Measurements from ENCODE around the gene ITIH4.
"Not testable (repeated sequence)": the region's sequence is repeated elsewhere in the genome, so short reads cannot be mapped to it uniquely, and the experiment has no call there.

ITIH4 gene

GRCh38 chr3:52781741-52782140, 48.7 kb downstream of the ITIH4 start:
- DNase-seq, result no peak

DNA sequence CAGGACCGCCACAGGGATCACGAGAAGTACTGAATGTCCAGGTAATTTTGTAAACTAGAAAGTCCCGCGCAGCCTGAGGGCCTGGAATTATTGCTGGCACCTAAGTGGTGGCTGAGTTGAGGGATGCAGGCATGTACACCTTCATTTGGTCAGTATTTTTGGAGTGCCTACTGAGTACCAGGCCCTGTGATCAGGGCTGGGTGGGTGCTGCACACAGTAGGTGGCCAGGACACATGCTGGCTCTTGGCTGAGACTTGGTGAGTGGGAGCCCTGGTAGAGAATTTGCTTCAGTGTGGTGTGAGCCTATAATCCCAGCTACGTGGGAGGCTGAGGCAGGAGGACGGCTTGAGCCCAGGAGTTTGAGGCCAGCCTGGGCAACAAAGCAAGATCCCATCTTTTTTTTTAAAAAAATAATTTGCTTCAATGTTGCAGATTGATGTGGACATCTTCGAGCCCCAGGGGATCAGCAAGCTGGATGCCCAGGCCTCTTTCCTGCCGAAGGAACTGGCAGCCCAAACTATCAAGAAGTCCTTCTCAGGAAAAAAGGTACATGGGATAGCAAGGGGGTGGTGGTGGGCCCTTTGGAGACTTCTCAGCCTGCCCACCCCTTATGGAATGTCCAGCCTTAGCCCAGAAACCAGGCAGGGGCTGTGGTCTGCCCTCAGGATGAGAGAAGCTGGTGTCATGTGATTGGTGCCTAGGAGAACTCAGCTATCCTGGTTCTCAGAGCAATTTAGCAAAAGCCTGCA, 50.5 kb downstream of the ITIH4 start:
- DNase-seq, result no peak

GRCh38 chr3:52779011-52779836, 51.2 kb downstream of the ITIH4 start:
- DNase-seq, result no peak

DNA sequence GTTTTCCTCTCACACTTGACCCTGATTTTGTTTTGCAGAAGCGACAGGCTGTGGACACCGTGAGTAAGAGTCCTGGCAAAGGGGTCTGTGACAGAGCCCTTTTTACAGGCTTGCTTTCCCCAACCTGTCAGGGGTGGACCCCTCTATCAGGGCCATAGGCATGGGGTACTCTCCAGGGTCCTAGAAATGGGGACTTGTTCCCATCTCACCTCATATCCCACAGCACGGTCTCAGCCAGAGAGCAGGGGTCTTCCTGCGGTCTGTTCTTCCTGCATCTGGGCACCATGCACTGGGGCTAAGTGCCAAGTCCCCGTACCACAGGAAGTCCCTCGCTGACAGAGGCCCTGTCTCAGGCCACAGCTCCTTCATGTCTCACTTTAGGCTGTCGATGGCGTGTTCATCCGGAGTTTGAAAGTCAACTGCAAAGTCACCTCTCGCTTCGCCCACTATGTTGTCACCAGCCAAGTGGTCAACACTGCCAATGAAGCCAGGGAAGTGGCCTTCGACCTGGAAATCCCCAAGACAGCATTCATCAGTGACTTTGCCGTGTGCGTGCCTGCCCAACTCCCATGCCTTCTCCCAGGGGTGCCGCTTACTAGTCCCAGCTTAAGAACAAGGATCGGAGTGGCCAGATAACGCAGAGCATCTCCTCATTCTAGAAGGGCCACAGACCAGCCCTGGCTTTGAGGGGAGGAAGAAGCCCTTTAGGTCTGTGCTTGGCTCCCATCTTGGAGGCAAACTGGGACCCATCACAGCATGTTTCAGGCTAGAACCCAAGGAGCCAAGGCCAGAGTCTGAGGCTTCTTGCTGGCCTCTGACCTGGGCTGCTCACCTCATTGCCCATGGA, 52.3 kb downstream of the ITIH4 start:
- no peak for DNase-seq

DNA sequence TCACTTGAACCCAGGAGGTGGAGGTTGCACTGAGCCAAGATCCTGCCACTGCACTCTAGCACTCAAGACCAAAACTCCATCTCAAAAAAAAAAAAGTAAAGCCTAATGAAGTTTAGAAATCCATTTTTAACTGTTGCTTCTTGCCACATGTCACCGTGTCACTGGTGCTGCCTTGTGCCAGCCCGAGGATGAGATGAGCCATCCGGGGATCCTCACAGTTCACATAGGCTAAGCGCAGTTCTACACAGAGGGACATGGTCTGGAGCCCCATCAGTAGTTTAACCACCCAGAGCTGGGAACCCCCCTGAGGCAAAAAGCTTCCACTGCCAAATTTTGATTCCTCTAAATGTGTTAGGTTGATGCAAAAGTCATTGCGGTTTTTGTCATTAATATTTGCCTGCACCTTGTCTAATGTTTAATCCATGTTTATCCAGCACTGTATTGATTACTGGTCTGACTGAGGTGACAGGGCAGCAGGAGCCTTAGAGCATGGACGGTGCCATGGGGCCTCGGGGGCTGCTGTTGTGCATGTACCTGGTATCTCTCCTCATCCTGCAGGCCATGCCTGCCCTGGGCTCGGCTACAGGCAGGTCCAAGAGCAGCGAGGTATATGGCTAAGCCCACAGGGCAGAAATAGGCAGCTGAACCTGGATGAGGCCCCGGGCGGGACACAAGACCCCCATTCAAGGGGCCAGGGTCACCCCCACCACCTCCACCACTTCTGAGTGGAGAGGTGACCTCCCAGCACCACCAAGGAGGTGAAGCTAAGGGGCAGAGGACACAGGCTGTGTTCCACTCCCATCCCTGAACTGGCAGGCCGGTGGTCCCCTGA, 53.1 kb downstream of the ITIH4 start, which contains the start of gene ITIH1:
TSS of gene ITIH1 (plus strand) at position 473 of the 832 bp plus-strand sequence. CDS start at position 490, 17 bp downstream.
- no peak for DNase-seq

DNA sequence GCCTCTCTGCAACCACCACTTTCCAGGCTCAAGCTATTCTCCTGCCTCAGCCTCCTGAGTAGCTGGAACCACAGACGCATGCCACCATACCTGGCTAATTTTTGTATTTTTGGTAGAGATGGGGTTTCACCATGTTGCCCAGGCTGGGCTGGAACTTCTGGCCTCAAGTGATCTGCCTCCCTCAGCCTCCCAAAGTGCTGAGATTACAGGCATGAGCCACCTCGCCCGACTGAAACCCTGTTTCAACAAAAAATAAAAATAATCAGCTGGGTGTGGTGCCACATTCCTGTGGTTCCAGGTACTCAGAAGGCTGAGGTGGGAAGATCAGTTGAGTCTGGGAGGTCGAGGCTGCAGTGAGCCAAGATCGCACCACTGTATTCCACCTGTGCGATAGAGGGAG, 54.0 kb downstream of the ITIH4 start:
- not testable (repeated sequence) for DNase-seq

DNA sequence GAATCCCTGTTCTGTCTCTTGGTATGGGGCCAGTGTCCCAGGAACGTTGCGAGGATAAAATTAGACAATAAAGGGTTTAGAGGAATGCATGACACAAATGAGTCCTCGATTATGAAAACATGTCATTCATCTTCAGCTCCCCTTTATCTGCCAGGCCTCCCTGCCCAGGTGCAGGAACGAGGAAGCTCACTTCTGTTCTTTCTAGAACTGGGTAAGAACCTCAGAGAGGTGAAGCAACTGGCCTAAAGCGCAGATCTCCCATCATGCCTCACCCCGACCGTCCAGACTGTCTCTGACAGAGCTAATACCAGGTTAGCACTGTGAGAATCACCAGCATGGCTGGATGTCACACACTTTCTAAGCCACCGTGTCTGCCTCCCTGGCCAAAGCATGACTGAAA, 54.6 kb downstream of the ITIH4 start:
- no peak for DNase-seq

GRCh38 chr3:52774901-52775864, 55.3 kb downstream of the ITIH4 start:
- DNase-seq, result no peak

DNA sequence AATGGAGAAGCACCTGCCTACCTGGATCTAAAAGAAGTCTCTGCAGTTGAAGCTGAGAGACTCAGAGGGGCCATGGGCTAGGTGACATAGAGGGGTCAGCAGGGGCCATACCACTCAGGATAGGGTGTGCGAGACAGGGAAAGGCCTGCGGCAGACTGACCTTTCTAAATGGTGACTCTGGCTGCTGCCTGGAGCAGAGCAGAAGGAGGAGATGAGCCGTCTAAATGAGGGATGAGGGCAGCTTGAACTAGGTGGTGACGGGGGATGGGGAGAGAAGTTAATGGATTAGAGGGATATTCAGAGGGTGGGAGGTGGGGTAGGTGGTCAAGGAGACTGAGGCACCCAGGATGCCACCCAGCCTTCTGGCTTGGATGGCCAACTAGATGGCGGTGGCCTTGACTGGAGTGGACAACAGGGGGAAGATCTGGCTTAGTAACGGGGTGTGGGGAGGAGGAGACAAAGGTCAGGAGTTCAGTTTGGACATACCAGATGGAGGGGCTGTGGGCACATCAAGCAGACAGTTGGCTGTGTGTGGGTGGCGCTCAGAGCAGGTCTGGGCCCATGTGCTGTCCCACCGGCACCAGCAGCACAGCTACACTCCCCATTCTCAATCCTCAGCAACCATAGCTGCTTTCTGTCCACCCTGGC, 56.3 kb downstream of the ITIH4 start:
- DNase-seq, result no peak

DNA sequence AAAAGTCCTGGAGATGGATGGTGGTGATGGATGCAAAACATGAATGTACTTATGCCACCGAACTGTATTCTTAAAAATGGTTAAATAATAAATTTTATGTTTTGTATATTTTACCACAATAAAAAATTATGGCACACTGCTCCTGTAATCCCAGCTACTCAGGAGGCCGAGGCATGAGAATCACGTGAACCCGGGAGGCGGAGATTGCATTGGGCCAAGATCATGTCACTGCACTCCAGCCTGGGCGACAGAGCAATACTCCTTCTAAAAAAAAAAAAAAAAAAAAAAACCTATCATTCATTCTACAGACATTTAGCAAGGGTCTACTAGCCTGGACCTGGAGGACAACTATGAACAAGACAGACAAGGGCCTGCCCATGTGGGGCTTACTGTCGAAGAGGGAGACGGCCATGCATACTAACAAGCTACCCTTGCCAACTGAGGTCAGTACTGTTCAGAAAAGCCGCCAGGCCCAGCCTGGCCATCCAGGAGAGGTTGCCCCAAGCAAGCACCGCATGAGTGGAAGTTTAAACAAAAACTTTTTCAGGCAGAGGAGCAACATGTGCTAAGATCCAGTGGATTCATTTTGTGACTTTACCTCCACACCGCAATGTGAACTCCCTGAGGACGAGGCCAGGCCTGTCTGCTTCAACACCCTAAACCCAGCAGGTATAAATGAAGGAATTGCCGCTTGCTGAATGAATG, 57.0 kb downstream of the ITIH4 start:
- DNase-seq, result no peak

DNA sequence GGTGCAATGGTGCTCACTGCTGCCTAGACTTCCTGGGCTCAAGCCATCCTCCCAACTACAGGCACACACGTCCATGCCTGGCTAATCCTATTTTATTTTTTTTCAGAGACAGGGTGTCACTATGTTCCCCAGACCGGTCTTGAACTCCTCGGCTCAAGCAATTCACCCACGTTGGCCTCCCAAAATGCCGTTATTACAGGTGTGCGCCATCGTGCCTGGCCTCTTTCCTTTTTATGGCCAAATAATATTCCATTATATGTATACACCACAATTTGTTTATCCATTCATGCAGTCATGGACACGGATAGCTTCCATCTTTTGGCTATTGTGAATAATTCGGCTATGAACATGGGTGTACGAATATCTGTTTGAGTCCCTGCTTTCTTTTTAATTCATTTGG, 58.8 kb downstream of the ITIH4 start:
- no peak for DNase-seq

- no peak for DNase-seq
Observed at GRCh38 chr3:52771334-52771681, 59.2 kb downstream of the ITIH4 start.

DNA sequence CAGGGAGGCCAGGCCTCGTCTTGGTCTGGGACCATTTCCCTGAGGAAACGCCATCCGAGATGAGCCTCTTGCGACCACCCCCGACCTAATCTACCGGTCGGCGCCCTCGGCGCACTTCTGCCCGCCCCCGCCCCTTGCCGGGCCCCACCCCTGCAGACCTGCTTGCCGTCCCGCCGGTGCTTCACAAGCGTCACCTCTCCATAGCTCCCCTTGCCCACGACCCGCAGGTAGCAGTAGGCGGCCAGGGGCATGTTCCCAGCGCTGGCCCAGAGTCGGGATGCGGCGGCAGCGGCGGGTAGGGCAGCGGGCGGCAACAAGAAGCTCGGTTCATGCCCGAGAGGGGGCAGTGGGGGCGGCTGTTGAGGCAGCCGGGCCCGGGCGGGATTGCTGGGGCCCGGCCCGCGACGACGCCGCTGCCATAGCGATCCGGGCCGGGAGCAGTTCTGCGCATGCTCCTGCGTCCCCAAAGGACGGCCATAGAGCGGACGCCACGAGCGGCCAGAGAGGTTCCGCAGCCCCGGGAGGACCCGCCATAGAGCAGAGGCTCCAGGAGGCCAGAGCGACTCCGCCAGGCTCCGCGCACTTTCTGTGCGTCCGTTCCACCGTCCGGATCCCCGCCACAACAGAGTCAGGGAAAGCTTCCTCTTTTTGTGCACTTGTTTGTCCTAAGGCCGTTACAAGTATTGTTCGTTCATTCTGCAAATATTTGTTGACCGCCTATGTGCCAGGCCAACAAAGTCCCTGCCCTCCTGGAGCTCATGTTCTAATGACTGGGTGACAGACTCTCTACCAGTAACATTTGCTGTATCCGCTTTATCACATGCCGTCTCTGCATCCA, 59.8 kb downstream of the ITIH4 start, which contains the start of gene NEK4:
TSS of gene NEK4 (minus strand) at position 445 of the 838 bp plus-strand sequence. CDS start at position 251, 194 bp downstream.
- peak; percentile 88 to 90 for DNase-seq

DNA sequence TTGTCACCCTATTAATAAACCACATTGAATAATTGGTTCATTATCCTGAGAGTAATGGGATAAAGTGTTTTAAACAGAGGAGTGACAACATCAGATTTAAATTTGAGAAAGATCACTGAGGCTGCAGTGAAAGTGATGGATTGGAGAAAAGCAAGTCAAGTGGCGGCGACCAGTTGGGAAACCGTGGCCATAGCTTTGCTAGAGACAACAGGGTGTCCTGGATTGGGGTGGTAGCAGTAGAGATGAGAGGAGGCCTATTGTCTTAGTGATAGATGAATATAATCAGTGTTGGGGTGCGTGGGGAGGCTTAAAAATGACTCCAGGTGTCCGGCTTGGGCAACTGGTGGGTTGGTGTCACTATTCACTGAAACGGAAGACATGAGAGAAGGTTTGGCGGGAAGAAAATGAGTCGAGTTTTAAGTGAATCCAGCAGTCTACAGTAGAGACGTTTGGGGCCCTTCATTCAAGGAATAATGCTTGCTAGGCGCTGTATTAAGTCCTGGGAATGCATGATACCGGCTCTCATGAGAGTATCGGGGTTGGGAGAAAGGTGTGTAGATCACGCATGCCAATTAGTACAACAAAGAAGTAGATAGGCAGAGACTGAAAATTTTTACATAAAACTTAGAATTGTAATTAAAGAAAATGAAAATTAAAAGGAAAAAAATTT, 60.6 kb downstream of the ITIH4 start:
- no peak for DNase-seq

DNA sequence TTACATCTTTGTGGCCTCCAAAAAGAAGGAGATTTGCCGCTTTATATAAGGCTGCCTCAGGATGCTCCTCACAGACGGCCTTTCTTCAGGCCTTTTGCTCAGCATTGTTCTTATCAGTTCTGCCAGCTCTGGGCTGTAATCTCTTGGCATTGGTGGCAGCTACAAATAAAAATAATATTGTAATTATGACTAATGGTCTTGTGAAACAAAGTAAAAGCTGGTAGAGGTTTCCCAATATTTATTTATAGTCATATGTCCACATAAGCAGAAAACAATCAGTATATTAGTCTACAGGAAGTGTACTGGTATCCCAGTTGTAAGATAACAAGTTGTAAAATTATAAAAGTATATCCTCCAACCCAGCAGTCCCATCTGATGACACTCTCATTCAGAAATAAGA, 67.0 kb downstream of the ITIH4 start:
- no peak for DNase-seq
